Calu3 (cell line): Measurements from ENCODE around the gene CCHCR1. TPM values are rescaled to one million over a fixed set of nuclear protein-coding genes. Genes with fewer than 3 reads are reported as not detected.

Source experiments
- BruUV-seq: library from RNA; stranded (reverse); fragments of 400-500 nt; replicated peaks from 2 replicates; lab custom pipeline; 2021; lab: Mats Ljungman, UMichigan
- CTCF ChIA-PET: fragments of 300-600 bp; sonication (Branson Sonifier 250); formaldehyde crosslinking; loops from one replicate; lab custom pipeline; 2022; ENCODE audit warnings: antibody characterized with exemption; lab: Charles Lee
- DNase-seq: peaks from one replicate; pipeline ENCODE4 v3.0.0; 2022
- H3K27ac Mint-ChIP-seq: one replicate; pipeline ENCODE4 v1.8.0; 2022; ENCODE audit warnings: mixed read lengths; ENCODE audit not compliant: unreplicated experiment
- H3K27me3 Mint-ChIP-seq: one replicate; pipeline ENCODE4 v1.8.0; 2022; ENCODE audit warnings: mixed read lengths; ENCODE audit not compliant: unreplicated experiment
- H3K36me3 Mint-ChIP-seq: one replicate; pipeline ENCODE4 v1.8.0; 2022; ENCODE audit warnings: mild to moderate bottlenecking, moderate library complexity, mixed read lengths; ENCODE audit not compliant: insufficient read depth, unreplicated experiment
- H3K4me1 Mint-ChIP-seq: one replicate; pipeline ENCODE4 v1.8.0; 2022; ENCODE audit warnings: mild to moderate bottlenecking, low read depth, mixed read lengths; ENCODE audit not compliant: unreplicated experiment
- H3K4me3 Mint-ChIP-seq: one replicate; pipeline ENCODE4 v1.8.0; 2022; ENCODE audit warnings: mild to moderate bottlenecking, low read depth, moderate library complexity, mixed read lengths; ENCODE audit not compliant: unreplicated experiment
- H3K9me3 Mint-ChIP-seq: one replicate; pipeline ENCODE4 v1.8.0; 2022; ENCODE audit warnings: low read depth, mixed read lengths; ENCODE audit not compliant: unreplicated experiment
- CTCF ChIP-seq: fragments of 200-600 bp; IDR thresholded peaks from one replicate; pipeline ENCODE4 v1.8.0; 2022; ENCODE audit warnings: antibody characterized with exemption; ENCODE audit not compliant: unreplicated experiment
- intact Hi-C: fragments of 100-400 bp; cut with micrococcal nuclease; formaldehyde crosslinking; loops from one replicate; pipeline ENCODE4 v1.10.0; 2022; ENCODE audit not compliant: unreplicated experiment
- total RNA-seq: library from RNA; stranded (reverse); gene quantifications from 2 replicates; pipeline ENCODE4 v1.2.3, GENCODE V29; 2022

Gene CCHCR1
- total RNA-seq, 1 experiment from 2014 or later, result 105 TPM

DNA sequence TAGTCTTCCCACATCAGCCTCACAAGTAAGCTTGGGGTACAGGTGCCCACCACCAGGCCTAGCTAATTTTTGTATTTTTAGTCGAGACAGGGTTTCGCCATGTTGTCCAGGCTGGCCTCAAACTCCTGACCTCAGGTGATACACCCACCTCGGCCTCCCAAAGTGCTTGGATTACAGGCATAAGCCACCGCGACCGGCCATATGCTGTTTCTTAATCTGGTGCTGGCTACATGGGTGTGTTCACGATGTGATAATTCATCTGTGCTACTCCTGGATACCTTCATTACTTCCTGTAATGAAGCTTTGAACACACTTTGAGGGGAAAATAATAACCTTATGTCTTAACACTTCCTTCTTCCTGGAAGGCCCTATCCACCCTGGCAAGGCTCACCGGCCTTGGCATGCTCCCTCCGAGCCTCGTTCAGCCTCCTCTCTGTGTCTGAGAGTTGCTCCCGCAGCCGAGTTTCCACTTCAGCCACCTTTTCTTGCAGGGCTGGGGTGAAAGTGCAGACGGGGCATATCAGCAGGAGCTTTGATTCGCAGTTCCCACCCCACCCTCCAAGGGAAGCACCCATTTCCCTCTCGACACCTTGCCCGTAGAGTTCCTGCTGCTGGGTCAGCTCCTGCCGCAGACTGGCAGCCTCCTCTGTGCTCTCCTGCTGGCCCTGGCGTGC is 13.2 kb downstream of the CCHCR1 start:
- BruUV-seq, result no TSS peak
- Mint-ChIP-seq H3K27me3 (no peaks in the 10 kb centered on the region), H3K4me3 (no peak overlapping the region), H3K36me3 (peaks cover 45% of the 10 kb centered on the region), H3K4me1 (peaks cover 6% of the 10 kb centered on the region), H3K27ac (no peak overlapping the region), H3K9me3 (no peaks in the 10 kb centered on the region)
- intact Hi-C loops, result no loop called here
- DNase-seq, result no peak
- no peak for TF ChIP-seq CTCF
- CTCF ChIA-PET, result interaction anchor here (0.6 to 3.1 kb wide), 4 partner anchors 9 to 48 kb away, joined by 3 to 8 read pairs (median 4); partner anchors contain the start of genes CCHCR1 and TCF19

DNA sequence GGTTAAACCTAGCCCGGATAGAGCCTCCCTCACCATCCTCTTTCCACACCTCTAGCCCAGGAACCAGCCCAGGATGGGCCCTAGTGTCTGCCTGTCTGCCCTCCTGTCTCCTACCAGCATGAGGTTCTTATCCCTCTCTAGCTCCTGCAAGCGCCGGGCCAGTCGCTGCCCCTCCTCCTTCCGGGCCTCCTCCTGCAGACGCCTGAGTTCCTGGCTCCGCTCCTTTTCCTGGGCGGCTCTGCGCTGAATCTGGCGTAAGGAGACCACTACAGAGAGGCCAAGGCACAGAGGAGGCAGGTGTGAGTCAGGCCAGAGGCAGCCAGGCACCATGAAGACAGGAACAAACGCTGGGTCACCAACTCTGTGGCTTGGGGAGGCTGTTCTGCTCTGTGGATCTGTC is 14.5 kb downstream of the CCHCR1 start:
- Mint-ChIP-seq H3K4me3 (no peak overlapping the region), H3K36me3 (peaks cover 47% of the 10 kb centered on the region), H3K4me1 (peaks cover 19% of the 10 kb centered on the region), H3K27ac (no peak overlapping the region), H3K27me3 (no peaks in the 10 kb centered on the region), H3K9me3 (no peaks in the 10 kb centered on the region)
- intact Hi-C loops, result no loop called here
- DNase-seq, result no peak
- CTCF ChIA-PET, result interaction anchor here (1.0 kb wide), 1 partner anchor 38 kb away, joined by 3 read pairs; no protein-coding TSS in a partner anchor
- no TSS peak for BruUV-seq
- no peak for TF ChIP-seq CTCF

GRCh38 chr6:31142361-31142761 is 15.2 kb downstream of the CCHCR1 start:
- Mint-ChIP-seq H3K27ac (no peak overlapping the region), H3K4me1 (peaks cover 26% of the 10 kb centered on the region), H3K4me3 (no peak overlapping the region), H3K27me3 (no peaks in the 10 kb centered on the region), H3K36me3 (peaks cover 45% of the 10 kb centered on the region), H3K9me3 (no peaks in the 10 kb centered on the region)
- intact Hi-C loops, result no loop called here
- CTCF ChIA-PET, result interaction anchor here (1.4 kb wide), 1 partner anchor 11 kb away, joined by 3 read pairs; no protein-coding TSS in a partner anchor
- no peak for TF ChIP-seq CTCF
- BruUV-seq, result TSS peak; percentile 61
- no peak for DNase-seq

DNA sequence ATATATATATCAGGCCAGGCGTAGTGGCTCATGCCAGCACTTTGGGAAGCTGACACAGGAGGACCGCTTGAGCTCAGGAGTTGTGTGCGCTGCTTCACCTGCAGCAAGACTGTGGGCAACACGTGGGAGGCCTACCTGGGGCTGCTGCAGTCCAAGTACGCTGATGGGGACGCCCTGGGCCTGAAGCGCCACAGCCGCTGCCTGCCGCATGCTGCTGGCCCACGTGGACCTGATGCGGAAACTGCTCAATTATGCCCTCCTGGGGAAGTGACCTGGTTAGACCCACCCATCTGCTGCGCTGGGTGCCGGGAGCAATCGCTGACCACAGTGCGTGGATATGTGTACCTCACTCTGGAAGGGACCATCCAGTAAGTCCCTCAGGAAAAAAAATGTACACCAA is 17.0 kb downstream of the CCHCR1 start:
- Mint-ChIP-seq H3K4me1 (peaks cover 29% of the 10 kb centered on the region), H3K9me3 (no peaks in the 10 kb centered on the region), H3K27ac (no peak overlapping the region), H3K27me3 (no peaks in the 10 kb centered on the region), H3K36me3 (peaks cover 42% of the 10 kb centered on the region), H3K4me3 (no peak overlapping the region)
- no peak for TF ChIP-seq CTCF
- CTCF ChIA-PET, result interaction anchor here (0.7 to 1.5 kb wide), 3 partner anchors 17 to 55 kb away, joined by 3 to 4 read pairs (median 3); partner anchors contain the start of genes CCHCR1 and TCF19
- DNase-seq, result no peak
- intact Hi-C loops, result no loop called here
- no TSS peak for BruUV-seq
